ENCODE data around the gene HAUS3.

DNA sequence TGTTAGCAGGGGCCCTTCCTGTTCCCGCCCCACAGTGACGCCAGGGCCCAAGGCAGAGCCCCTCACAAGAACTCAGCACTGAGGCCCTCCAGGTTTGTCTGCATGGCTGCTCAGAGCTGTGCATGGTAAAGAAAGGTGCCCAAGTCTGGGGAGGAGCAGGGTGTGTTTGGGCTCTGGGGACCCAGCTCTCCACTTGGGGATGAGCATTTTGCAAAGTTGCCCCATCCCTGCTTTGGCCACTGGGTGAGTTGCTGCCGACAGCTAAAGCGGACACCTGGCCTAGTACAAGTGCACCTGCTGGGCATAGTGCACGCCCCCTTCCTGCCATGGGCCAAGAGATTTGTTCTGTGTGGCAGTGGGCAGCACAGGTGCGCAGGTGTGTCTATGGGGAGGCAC, 22.0 kb upstream of the HAUS3 start:
- TF ChIP-seq, protein P1, sequence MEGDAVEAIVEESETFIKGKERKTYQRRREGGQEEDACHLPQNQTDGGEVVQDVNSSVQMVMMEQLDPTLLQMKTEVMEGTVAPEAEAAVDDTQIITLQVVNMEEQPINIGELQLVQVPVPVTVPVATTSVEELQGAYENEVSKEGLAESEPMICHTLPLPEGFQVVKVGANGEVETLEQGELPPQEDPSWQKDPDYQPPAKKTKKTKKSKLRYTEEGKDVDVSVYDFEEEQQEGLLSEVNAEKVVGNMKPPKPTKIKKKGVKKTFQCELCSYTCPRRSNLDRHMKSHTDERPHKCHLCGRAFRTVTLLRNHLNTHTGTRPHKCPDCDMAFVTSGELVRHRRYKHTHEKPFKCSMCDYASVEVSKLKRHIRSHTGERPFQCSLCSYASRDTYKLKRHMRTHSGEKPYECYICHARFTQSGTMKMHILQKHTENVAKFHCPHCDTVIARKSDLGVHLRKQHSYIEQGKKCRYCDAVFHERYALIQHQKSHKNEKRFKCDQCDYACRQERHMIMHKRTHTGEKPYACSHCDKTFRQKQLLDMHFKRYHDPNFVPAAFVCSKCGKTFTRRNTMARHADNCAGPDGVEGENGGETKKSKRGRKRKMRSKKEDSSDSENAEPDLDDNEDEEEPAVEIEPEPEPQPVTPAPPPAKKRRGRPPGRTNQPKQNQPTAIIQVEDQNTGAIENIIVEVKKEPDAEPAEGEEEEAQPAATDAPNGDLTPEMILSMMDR (IDR thresholded peaks at IDR 0.05 in 2 of 3, conservative IDR thresholded peaks at IDR 0.05 in 1 of 3; ENCODE audit: borderline replicate concordance in 1 of 3, insufficient read depth in 1 of 3, low read depth in 2 of 3, low read length in 2 of 3), result no peak
- TF ChIP-seq POLR2A (IDR thresholded peaks at IDR 0.05; ENCODE audit: borderline replicate concordance, extremely low read depth, insufficient read depth, insufficient read length) (no peak), MAX (IDR thresholded peaks at IDR 0.05) (no peak), SRF (IDR thresholded peaks at IDR 0.05; ENCODE audit: low read depth) (no peak), EZH2phosphoT487 (IDR thresholded peaks at IDR 0.05; ENCODE audit: borderline replicate concordance) (no peak)
